Stimulated activated CD4-positive, alpha-beta T cell treated with anti-CD3 and anti-CD28 coated beads, Interleukin-15, amount 100 ng/mL, for 1 hour (primary cell): ENCODE data around the gene ATP5F1E.
"Not testable (repeated sequence)": the region's sequence is repeated elsewhere in the genome, so short reads cannot be mapped to it uniquely, and the experiment has no call there.

Experiments used
- DNase-seq, 2 donors: peaks; one replicate each; pipeline ENCODE4 v3.0.0-alpha.2; 2020; ENCODE audit warnings: low read depth in 1 of 2, low spot score in 1 of 2

The ATP5F1E gene

DNA sequence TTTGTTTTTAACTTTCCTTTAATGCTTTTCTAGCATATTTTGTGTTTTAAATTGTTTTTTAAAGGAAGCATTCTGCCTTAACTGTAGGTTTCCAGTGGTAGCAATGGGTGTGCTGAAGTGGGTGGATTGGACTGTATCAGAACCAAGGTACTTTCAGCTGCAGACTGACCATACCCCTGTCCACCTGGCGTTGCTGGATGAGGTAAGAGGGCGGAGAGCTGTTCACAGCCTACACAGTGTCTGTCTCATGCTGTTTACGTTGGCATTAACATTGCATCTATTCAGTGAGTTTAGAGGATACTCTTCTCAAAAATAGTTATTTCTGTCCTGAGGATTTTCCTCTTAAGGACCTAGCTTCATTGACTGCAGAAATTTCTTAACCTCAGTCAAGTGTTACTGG, 39.2 kb downstream of the ATP5F1E start:
- no peak for DNase-seq

GRCh38 chr20:58991715-58992114, 40.4 kb downstream of the ATP5F1E start:
- DNase-seq: no peak

- DNase-seq: no peak
Observed at GRCh38 chr20:58990651-58991445, 41.3 kb downstream of the ATP5F1E start.

- no peak for DNase-seq
Observed at GRCh38 chr20:58989196-58989595, 42.9 kb downstream of the ATP5F1E start.

DNA sequence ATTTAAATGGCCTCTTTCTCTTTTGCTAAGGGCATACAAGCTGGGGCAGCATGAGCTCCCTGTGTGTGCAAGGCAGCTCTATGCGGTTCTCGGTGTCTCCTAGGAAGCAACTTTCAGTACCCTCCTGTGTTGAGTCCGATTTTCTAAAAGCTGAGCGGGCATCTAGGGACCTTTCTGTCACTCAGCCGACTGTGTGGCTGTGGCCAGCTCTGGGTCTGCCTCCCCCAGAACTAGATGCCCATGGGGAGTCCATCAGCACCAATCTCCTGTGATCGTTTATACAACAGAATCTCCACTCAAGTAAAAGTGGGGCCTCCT, 43.6 kb downstream of the ATP5F1E start:
- DNase-seq: no peak

- no peak for DNase-seq
Observed at GRCh38 chr20:58987790-58988564, 44.2 kb downstream of the ATP5F1E start.

DNA sequence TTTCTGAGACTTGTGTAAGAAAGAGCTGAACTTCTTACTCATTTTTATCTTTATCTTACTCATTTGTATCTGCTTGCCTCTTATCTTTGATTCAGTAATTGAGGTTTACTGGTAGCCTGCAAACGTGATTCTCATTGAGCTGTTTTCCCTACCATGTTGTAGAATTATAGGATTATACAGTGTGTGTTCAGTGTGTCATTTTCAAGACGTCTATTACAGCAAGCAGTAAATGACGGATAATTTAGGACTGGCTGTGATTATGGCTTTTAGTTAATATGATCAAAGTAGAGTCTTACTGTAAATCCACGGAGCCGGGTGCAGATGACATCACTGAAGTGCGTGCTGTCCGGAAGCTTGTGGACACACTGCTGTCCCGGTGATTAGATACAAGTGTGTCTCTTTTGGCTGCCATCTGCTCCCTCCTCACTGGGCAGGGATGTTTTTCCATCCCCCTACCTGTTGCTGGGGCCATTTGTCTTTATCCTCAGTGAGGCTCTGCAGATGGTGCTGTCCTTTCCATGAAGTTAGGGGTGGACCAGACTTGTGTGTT, 45.1 kb downstream of the ATP5F1E start:
- DNase-seq: no peak

DNA sequence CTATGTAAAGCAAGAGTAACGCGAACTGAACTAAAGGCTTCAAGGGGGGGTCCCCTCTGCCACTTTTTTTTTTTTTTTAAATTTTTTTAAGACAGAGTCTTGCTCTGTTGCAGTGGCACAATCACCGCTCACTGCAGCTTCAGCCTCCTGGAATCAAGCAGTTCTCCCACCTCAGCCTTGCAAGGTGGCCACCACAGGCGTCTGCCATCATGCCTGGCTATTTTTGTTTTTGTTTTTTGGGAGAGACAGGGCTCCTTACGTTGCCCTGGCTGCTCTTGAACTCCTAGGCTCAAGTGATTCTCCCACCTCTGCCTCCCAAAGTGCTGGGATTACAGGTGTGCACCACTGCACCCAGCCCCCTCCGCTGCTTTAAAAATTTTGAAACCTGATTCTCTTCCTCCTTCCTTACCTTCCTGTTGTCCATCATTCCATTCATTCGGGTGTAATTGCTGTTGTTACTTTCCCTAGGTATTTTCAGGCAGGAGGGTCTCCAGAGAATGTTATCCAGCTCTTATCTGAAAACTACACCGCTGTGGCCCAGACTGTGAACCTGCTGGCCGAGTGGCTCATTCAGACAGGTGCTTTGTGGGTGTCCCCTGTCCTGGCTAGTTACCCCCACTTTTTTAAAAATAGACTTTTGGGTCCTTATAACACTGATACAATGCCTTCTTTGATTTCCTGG, 45.7 kb downstream of the ATP5F1E start:
- DNase-seq: no peak

DNA sequence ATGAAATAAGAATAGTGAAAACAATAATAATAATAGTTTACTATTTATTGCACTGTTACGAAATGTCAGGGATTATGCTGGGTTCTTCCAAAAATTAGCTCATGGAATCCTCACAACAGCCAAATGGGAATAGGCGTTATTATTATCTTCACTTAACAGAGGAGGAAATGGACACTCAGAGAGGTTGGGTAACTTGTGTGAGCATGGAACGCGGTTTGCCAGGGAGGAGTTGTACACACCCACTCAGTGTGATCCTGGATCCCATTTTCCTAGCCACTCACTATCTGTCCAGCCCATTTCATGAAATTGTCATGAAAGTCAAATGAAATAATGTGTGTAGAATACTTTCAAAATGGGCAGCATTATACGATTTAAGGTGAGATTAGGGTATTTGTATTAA, 46.5 kb downstream of the ATP5F1E start:
- DNase-seq: no peak

- no peak for DNase-seq
Observed at GRCh38 chr20:58984691-58985090, 47.4 kb downstream of the ATP5F1E start.

GRCh38 chr20:58983115-58983468, 49.0 kb downstream of the ATP5F1E start:
- not testable (repeated sequence) for DNase-seq

DNA sequence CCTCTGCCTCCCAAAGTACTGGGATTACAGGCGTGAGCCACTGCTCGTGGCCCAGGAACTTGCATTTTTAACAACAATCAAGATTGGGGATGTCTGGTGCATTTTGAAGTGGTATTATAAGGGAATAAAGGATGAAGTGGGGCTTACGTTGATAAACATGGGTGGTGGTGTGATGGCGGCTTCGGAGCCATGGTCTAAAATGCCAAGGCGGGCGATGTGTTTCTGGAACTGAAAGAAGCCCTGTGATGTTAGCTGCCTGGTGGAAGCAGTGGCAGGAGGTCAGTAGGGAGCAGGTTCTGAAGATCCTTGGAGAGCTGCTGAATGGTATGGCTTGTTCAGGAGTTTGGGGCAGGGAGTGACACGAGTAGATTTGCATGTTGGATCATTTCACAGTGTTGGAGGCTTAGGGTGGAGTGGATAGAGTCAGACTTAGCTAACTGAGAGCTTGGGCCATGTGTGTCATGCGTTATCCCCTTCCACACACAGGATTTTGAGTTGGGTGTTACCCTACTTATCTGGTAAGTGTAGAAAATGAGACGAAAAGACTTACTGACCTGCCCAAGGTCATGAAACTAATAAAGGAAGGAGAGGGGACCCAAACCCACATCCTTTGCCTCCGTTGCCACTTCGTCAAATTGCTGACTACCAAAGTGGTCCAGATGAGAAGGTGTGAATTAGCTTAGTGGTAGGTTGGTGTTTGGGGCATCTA, 49.6 kb downstream of the ATP5F1E start:
- DNase-seq: no peak

DNA sequence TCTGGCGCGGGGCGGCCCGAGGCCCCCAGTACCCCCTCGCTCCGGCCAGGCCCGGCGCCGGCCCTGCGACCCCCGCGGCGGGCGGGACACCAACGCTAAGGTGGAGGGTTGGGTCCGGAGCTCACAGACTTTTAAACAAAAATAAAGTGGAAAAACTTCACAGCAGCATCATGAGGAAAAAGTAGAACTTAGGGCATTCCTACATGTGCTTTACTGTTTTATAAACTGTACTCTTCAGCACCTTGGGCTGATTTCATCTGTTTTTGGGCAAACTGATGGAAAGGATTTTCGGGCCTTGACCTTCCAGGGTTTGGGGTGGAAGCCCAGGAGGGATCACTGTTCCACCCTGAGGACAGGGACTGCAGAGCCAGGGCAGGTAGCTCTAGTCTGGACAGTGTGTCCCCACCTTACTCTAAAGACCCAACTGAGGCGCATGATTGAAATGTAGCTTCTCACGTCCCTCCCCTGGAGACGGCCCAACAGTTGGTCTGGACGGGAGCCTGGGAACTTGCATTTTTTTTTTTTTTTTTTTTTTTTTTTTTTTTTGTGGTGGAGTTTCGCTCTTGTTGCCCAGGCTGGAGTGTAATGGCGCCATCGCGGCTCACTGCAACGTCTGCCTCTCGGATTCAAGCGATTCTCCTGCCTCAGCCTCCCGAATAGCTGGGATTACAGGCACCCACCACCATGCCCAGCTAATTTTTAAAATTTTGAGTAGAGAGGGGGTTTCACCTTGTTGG, 50.3 kb downstream of the ATP5F1E start:
- DNase-seq: no peak

DNA sequence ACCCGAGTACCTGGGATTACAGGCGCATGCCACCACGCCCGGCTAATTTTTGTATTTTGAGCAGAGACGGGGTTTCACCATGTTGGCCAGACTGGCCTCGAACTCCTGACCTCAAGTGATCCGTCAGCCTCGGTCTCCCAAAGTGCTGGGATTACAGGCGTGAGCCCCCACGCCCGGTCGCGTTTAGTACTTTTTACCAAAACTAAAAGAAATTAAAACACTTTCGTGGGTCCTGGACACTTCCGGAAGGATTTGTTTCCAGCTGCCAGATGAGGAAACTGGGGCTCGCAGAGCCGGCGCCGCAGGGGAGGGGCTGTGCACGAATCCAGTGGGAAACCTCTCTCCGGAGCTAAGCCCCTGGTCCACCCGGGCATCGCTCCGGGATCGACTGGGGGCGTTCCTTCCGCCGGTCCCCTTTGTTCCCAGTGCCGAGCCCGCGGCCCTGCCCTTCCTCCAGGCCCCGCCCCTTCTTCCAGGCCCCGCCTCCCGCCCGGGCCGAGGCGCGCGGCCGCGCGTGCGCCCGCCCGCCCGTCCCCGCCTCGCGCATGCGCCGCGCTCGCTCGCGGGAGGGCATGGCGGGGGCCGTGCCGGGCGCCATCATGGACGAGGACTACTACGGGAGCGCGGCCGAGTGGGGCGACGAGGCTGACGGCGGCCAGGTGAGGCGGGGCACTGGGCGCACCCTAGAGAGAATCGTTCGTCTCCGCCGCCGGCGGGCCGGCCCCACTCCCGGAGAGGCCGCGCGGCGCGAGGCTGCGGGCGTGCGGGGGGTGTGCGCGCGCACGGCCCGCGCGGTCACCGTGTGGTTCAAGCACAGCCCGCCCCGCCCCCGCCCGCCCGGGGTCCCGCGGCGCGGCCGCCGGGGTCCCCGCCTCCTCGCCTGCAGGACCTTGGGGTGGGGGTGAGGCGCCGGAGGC, 51.2 kb downstream of the ATP5F1E start, which contains the start of gene NELFCD:
TSS of gene NELFCD (plus strand) at position 546 of the 917 bp plus-strand sequence. CDS start at position 600, 54 bp downstream.
- DNase-seq: peak; percentile 82 to 89

GRCh38 chr20:58978351-58979190, 53.6 kb downstream of the ATP5F1E start:
- no peak for DNase-seq

GRCh38 chr20:58976061-58976730, 55.9 kb downstream of the ATP5F1E start:
- DNase-seq: no peak
